SKM-1 treated with dmso at 0.1 percent for 144 hours (cell line): ENCODE results near the gene ATG5.

Experiments
- DNase-seq: peaks from one replicate; lab custom pipeline; 2025; ENCODE audit not compliant: unreplicated experiment; lab: John Stamatoyannopoulos, UW

Gene ATG5

GRCh38 chr6:106184629-106185028 lies 140.9 kb downstream of the ATG5 start:
- no peak for DNase-seq

GRCh38 chr6:106183430-106183829 lies 142.1 kb downstream of the ATG5 start:
- DNase-seq: no peak

GRCh38 chr6:106182455-106182854 lies 143.1 kb downstream of the ATG5 start:
- no peak for DNase-seq

- no peak for DNase-seq
These were observed 143.7 kb downstream of the ATG5 start for GRCh38 chr6:106181664-106182418.

GRCh38 chr6:106180208-106180607 lies 145.4 kb downstream of the ATG5 start:
- no peak for DNase-seq

- DNase-seq: no peak
These were observed 146.7 kb downstream of the ATG5 start for GRCh38 chr6:106178900-106179299.

GRCh38 chr6:106177786-106178185 lies 147.8 kb downstream of the ATG5 start:
- no peak for DNase-seq

GRCh38 chr6:106173124-106173879 lies 152.3 kb downstream of the ATG5 start:
- no peak for DNase-seq

- DNase-seq: no peak
These were observed 155.3 kb downstream of the ATG5 start for GRCh38 chr6:106170030-106170791.

GRCh38 chr6:106169517-106169916 lies 156.0 kb downstream of the ATG5 start:
- DNase-seq: no peak

GRCh38 chr6:106168097-106168888 lies 157.3 kb downstream of the ATG5 start:
- DNase-seq: no peak

- no peak for DNase-seq
These were observed 158.3 kb downstream of the ATG5 start for GRCh38 chr6:106167096-106167814.

- DNase-seq: no peak
These were observed 159.6 kb downstream of the ATG5 start for GRCh38 chr6:106165885-106166485.

GRCh38 chr6:106163966-106164877 lies 161.3 kb downstream of the ATG5 start:
- DNase-seq: peak; percentile 94

- DNase-seq: peak; percentile 62
These were observed 162.1 kb downstream of the ATG5 start for GRCh38 chr6:106163446-106163965.

- no peak for DNase-seq
These were observed 162.6 kb downstream of the ATG5 start for GRCh38 chr6:106162921-106163320.

- no peak for DNase-seq
These were observed 163.7 kb downstream of the ATG5 start for GRCh38 chr6:106161893-106162292.

- no peak for DNase-seq
These were observed 164.2 kb downstream of the ATG5 start for GRCh38 chr6:106161311-106161874.
